HEK293 (cell line): ENCODE data around the gene TPM1.

Experiments used
- FEZF1 ChIP-seq: fragments of 450-650 bp; formaldehyde crosslinking; IDR thresholded peaks from 2 replicates; pipeline ENCODE4 v1.5.1; 2016; ENCODE audit warnings: missing biosample characterization, missing genetic modification characterization
- KLF1 ChIP-seq: fragments of 450-650 bp; formaldehyde crosslinking; IDR thresholded peaks from 2 replicates; pipeline ENCODE4 v1.5.1; 2016; ENCODE audit warnings: missing biosample characterization, missing genetic modification characterization
- KLF10 ChIP-seq: fragments of 450-650 bp; IDR thresholded peaks from 2 replicates; pipeline ENCODE4 v1.5.1; 2018; ENCODE audit warnings: missing biosample characterization, mild to moderate bottlenecking, missing genetic modification characterization
- MZF1 ChIP-seq: fragments of 450-650 bp; formaldehyde crosslinking; IDR thresholded peaks from 2 replicates; pipeline ENCODE4 v1.5.1; 2017; ENCODE audit warnings: missing biosample characterization, missing genetic modification characterization, borderline replicate concordance
- OSR2 ChIP-seq: fragments of 450-650 bp; formaldehyde crosslinking; IDR thresholded peaks from 2 replicates; pipeline ENCODE4 v1.5.1; 2016; ENCODE audit warnings: missing biosample characterization, missing genetic modification characterization
- PATZ1 ChIP-seq: fragments of 450-650 bp; formaldehyde crosslinking; IDR thresholded peaks from 2 replicates; pipeline ENCODE4 v1.5.1; 2016; ENCODE audit warnings: missing biosample characterization, missing genetic modification characterization
- PRDM4 ChIP-seq: fragments of 450-650 bp; formaldehyde crosslinking; IDR thresholded peaks from 2 replicates; pipeline ENCODE4 v1.5.1; 2017; ENCODE audit warnings: missing biosample characterization, missing genetic modification characterization
- SP2 ChIP-seq: fragments of 450-650 bp; formaldehyde crosslinking; IDR thresholded peaks from 2 replicates; pipeline ENCODE4 v1.5.1; 2016; ENCODE audit warnings: missing biosample characterization, missing genetic modification characterization
- SP7 ChIP-seq: fragments of 450-650 bp; formaldehyde crosslinking; IDR thresholded peaks from 2 replicates; pipeline ENCODE4 v1.5.1; 2016; ENCODE audit warnings: missing biosample characterization, missing genetic modification characterization
- WT1 ChIP-seq: fragments of 450-650 bp; formaldehyde crosslinking; IDR thresholded peaks from 2 replicates; pipeline ENCODE4 v1.5.1; 2016; ENCODE audit warnings: missing biosample characterization, missing genetic modification characterization
- ZBTB17 ChIP-seq: fragments of 450-650 bp; formaldehyde crosslinking; IDR thresholded peaks from 2 replicates; pipeline ENCODE4 v1.5.1; 2016; ENCODE audit warnings: missing biosample characterization, missing genetic modification characterization
- ZBTB20 ChIP-seq: fragments of 450-650 bp; formaldehyde crosslinking; IDR thresholded peaks from 2 replicates; pipeline ENCODE4 v1.5.1; 2016; ENCODE audit warnings: missing biosample characterization, missing genetic modification characterization
- ZBTB44 ChIP-seq: fragments of 450-650 bp; IDR thresholded peaks from 2 replicates; pipeline ENCODE4 v1.5.1; 2018; ENCODE audit warnings: missing biosample characterization, mild to moderate bottlenecking, missing genetic modification characterization
- ZBTB8A ChIP-seq: fragments of 450-650 bp; formaldehyde crosslinking; IDR thresholded peaks from 2 replicates; pipeline ENCODE4 v1.5.1; 2016; ENCODE audit warnings: missing biosample characterization, missing genetic modification characterization
- ZEB2 ChIP-seq: fragments of 450-650 bp; formaldehyde crosslinking; IDR thresholded peaks from 2 replicates; pipeline ENCODE4 v1.5.1; 2016; ENCODE audit warnings: missing biosample characterization, missing genetic modification characterization
- ZFP69B ChIP-seq: fragments of 450-650 bp; formaldehyde crosslinking; IDR thresholded peaks from 2 replicates; pipeline ENCODE4 v1.5.1; 2016; ENCODE audit warnings: missing biosample characterization, missing genetic modification characterization
- ZNF132 ChIP-seq: fragments of 450-650 bp; formaldehyde crosslinking; IDR thresholded peaks from 2 replicates; pipeline ENCODE4 v1.5.1; 2017; ENCODE audit warnings: missing biosample characterization, missing genetic modification characterization, borderline replicate concordance
- ZNF239 ChIP-seq: fragments of 450-650 bp; formaldehyde crosslinking; IDR thresholded peaks from 2 replicates; pipeline ENCODE4 v1.5.1; 2016; ENCODE audit warnings: missing biosample characterization, missing genetic modification characterization
- ZNF26 ChIP-seq: fragments of 450-650 bp; formaldehyde crosslinking; IDR thresholded peaks from 2 replicates; pipeline ENCODE4 v1.5.1; 2016; ENCODE audit warnings: missing biosample characterization, missing genetic modification characterization
- ZNF324 ChIP-seq: fragments of 450-650 bp; formaldehyde crosslinking; IDR thresholded peaks from 2 replicates; pipeline ENCODE4 v1.5.1; 2016; ENCODE audit warnings: missing biosample characterization, missing genetic modification characterization
- ZNF350 ChIP-seq: fragments of 450-650 bp; formaldehyde crosslinking; IDR thresholded peaks from 2 replicates; pipeline ENCODE4 v1.5.0; 2017; ENCODE audit warnings: missing biosample characterization, mild to moderate bottlenecking, missing genetic modification characterization
- ZNF366 ChIP-seq: fragments of 450-650 bp; formaldehyde crosslinking; conservative IDR thresholded peaks from 2 replicates; pipeline ENCODE4 v1.5.1; 2016; ENCODE audit warnings: missing biosample characterization, missing genetic modification characterization
- ZNF398 ChIP-seq: fragments of 450-650 bp; formaldehyde crosslinking; IDR thresholded peaks from 2 replicates; pipeline ENCODE4 v1.5.1; 2017; ENCODE audit warnings: missing biosample characterization, missing genetic modification characterization
- ZNF473 ChIP-seq: fragments of 450-650 bp; formaldehyde crosslinking; IDR thresholded peaks from 2 replicates; pipeline ENCODE4 v1.5.1; 2017; ENCODE audit warnings: missing biosample characterization, missing genetic modification characterization
- ZNF514 ChIP-seq: fragments of 450-650 bp; formaldehyde crosslinking; IDR thresholded peaks from 2 replicates; pipeline ENCODE4 v1.5.1; 2016; ENCODE audit warnings: missing biosample characterization, missing genetic modification characterization
- ZNF692 ChIP-seq: fragments of 450-650 bp; formaldehyde crosslinking; IDR thresholded peaks from 2 replicates; pipeline ENCODE4 v1.5.1; 2016; ENCODE audit warnings: missing biosample characterization, missing genetic modification characterization
- ZXDB ChIP-seq: fragments of 450-650 bp; formaldehyde crosslinking; IDR thresholded peaks from 2 replicates; pipeline ENCODE4 v1.5.1; 2016; ENCODE audit warnings: missing biosample characterization, missing genetic modification characterization

TPM1 gene

GRCh38 chr15:63051156-63052066 is 8.9 kb downstream of the TPM1 start (continued):
- TF ChIP-seq ZNF473 (tag by site-specific recombination) (no peak), PRDM4 (tag by site-specific recombination) (peak; percentile 18; the same call in 1 of the 2 replicates), ZNF692 (tag by site-specific recombination) (peak; percentile 42; the same call in 1 of the 2 replicates), KLF1 (tag by site-specific recombination) (peak; percentile 54; the same call in 1 of the 2 replicates), ZEB2 (peak; percentile 65), ZNF26 (tag by site-specific recombination) (no peak), FEZF1 (tag by site-specific recombination) (peak; percentile 84), ZBTB8A (peak; percentile 51; the same call in 1 of the 2 replicates), ZNF514 (no peak), ZFP69B (tag by site-specific recombination) (0 out of 2 replicates have a peak, but pooled peaks have one; percentile 48), ZNF239 (tag by site-specific recombination) (no peak), OSR2 (peak; percentile 69), SP2 (tag by site-specific recombination) (peak; percentile 38; the same call in 1 of the 2 replicates), ZBTB44 (0 out of 2 replicates have a peak, but pooled peaks have one; percentile 30), KLF10 (tag by site-specific recombination) (0 out of 2 replicates have a peak, but pooled peaks have one; percentile 53), ZNF132 (tag by site-specific recombination) (no peak), ZNF324 (tag by site-specific recombination) (no peak), PATZ1 (tag by site-specific recombination) (peak; percentile 47; the same call in 1 of the 2 replicates), ZXDB (peak; percentile 64), MZF1 (tag by site-specific recombination) (no peak), WT1 (tag by site-specific recombination) (peak; percentile 99), ZBTB17 (tag by site-specific recombination) (peak; percentile 93), ZNF398 (tag by site-specific recombination) (peak; percentile 68; the same call in 1 of the 2 replicates), ZNF366 (tag by site-specific recombination) (0 out of 2 replicates have a peak, but pooled peaks have one; percentile 31), SP7 (peak; percentile 95), ZNF350 (no peak), ZBTB20 (tag by site-specific recombination) (0 out of 2 replicates have a peak, but pooled peaks have one; percentile 17)
